K562 (cell line): ENCODE data around the gene AIFM1.

ENCODE experiments used
- ATF1 ChIP-seq, 2 experiments: fragments of 450-650 bp in 1 of 2; IDR thresholded peaks; 2 replicates each; pipeline ENCODE4 v1.6.1; 2016; ENCODE audit warnings: missing compliant biosample characterization in 1 of 2, missing genetic modification characterization in 1 of 2
- EZH2 ChIP-seq: IDR thresholded peaks from 2 replicates; pipeline ENCODE4 v1.6.1; 2012; ENCODE audit warnings: low read depth, mild to moderate bottlenecking, inconsistent platforms, low read length, borderline replicate concordance
- GTF2E2 ChIP-seq: fragments of 200-800 bp; sonication (Bioruptor generic); IDR thresholded peaks from 2 replicates; pipeline ENCODE4 v1.6.1; 2016; ENCODE audit warnings: missing genetic modification characterization, missing compliant biosample characterization
- SMARCB1 ChIP-seq: IDR thresholded peaks from 2 replicates; pipeline ENCODE4 v1.6.1; 2011; ENCODE audit warnings: improper control_type of control experiment, low read depth; ENCODE audit not compliant: insufficient read length
- TF ChIP-seq, protein P1 (sequence below): fragments of 200-800 bp; sonication (Bioruptor generic); IDR thresholded peaks from 2 replicates; pipeline ENCODE4 v1.6.1; 2016; ENCODE audit warnings: missing genetic modification characterization, missing compliant biosample characterization

DNA sequence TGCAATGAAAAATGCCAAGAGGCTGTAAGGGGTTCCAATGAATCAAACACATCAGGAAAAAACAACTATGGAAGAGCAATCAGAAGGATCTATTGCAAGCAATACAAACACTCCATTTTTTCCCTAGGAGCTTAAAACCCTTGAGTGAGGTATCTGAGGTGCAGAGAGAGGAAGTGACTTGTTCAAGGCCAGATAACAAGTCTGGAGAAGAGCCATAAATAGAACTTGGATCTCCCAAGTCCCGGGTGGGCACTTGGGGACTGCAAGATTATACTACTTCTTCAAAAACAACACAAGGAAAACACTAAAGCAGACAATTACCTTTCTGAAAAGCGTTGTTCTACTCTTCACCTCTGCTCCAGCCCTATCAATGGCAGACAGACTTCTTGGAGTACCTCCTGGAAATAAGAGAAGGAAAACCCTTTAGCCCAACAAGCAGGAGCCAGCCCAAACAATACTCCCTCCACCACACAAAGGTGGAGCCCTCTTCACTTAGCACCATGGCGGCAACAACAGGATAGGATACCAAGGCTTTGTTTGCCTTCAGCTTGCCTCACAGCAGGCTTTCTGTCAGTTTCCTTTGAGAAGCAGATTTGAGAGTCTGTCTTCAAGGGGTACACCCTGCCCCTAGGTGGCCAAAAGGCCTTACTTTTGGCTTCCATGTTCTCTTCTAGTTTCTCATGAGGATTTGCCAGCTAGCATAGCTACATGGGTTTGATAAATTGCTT lies 26.0 kb downstream of the AIFM1 start:
- TF ChIP-seq GTF2E2 (tag), result no peak
- no peak for TF ChIP-seq SMARCB1
- TF ChIP-seq, protein P1, sequence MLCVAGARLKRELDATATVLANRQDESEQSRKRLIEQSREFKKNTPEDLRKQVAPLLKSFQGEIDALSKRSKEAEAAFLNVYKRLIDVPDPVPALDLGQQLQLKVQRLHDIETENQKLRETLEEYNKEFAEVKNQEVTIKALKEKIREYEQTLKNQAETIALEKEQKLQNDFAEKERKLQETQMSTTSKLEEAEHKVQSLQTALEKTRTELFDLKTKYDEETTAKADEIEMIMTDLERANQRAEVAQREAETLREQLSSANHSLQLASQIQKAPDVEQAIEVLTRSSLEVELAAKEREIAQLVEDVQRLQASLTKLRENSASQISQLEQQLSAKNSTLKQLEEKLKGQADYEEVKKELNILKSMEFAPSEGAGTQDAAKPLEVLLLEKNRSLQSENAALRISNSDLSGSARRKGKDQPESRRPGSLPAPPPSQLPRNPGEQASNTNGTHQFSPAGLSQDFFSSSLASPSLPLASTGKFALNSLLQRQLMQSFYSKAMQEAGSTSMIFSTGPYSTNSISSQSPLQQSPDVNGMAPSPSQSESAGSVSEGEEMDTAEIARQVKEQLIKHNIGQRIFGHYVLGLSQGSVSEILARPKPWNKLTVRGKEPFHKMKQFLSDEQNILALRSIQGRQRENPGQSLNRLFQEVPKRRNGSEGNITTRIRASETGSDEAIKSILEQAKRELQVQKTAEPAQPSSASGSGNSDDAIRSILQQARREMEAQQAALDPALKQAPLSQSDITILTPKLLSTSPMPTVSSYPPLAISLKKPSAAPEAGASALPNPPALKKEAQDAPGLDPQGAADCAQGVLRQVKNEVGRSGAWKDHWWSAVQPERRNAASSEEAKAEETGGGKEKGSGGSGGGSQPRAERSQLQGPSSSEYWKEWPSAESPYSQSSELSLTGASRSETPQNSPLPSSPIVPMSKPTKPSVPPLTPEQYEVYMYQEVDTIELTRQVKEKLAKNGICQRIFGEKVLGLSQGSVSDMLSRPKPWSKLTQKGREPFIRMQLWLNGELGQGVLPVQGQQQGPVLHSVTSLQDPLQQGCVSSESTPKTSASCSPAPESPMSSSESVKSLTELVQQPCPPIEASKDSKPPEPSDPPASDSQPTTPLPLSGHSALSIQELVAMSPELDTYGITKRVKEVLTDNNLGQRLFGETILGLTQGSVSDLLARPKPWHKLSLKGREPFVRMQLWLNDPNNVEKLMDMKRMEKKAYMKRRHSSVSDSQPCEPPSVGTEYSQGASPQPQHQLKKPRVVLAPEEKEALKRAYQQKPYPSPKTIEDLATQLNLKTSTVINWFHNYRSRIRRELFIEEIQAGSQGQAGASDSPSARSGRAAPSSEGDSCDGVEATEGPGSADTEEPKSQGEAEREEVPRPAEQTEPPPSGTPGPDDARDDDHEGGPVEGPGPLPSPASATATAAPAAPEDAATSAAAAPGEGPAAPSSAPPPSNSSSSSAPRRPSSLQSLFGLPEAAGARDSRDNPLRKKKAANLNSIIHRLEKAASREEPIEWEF, result no peak
- no peak for TF ChIP-seq EZH2
- no peak for TF ChIP-seq ATF1 (CRISPR knock-in tag; IDR thresholded peaks at IDR 0.05)
- no peak for TF ChIP-seq ATF1 (tag; IDR thresholded peaks at IDR 0.05)
